ENCODE measurements around the gene GALNT9.

GRCh38 chr12:132305991-132306884 is 23.2 kb downstream of the GALNT9 start:
- TF ChIP-seq CTCF (IDR thresholded peaks at IDR 0.05) (no peak), POLR2A (IDR thresholded peaks at IDR 0.05) (no peak)

Measured in lower leg skin (tissue), 3 donors.